Measurements from ENCODE around the gene KRT84.

KRT84 gene, protein sequence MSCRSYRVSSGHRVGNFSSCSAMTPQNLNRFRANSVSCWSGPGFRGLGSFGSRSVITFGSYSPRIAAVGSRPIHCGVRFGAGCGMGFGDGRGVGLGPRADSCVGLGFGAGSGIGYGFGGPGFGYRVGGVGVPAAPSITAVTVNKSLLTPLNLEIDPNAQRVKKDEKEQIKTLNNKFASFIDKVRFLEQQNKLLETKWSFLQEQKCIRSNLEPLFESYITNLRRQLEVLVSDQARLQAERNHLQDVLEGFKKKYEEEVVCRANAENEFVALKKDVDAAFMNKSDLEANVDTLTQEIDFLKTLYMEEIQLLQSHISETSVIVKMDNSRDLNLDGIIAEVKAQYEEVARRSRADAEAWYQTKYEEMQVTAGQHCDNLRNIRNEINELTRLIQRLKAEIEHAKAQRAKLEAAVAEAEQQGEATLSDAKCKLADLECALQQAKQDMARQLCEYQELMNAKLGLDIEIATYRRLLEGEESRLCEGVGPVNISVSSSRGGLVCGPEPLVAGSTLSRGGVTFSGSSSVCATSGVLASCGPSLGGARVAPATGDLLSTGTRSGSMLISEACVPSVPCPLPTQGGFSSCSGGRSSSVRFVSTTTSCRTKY

DNA sequence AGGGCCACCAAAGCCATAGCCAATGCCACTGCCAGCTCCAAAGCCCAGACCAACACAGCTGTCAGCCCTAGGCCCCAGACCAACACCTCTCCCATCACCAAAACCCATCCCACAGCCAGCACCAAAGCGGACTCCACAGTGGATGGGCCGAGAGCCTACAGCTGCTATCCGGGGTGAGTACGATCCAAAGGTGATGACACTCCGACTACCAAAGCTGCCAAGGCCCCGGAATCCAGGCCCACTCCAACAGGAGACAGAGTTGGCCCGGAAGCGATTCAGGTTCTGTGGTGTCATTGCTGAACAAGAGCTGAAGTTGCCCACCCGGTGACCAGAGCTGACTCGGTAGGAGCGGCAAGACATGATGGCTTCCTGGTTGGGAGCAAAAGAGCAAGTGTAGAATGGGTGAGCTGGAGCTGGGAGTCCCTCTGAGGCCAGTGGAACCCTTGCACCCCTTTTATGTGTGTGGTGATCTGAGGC, at the start of gene KRT84:
Gene KRT84 (minus strand): TSS at position 427 of the 477 bp plus-strand sequence. CDS start 67 bp downstream, at position 360.
- DNase-seq, result no peak

DNA sequence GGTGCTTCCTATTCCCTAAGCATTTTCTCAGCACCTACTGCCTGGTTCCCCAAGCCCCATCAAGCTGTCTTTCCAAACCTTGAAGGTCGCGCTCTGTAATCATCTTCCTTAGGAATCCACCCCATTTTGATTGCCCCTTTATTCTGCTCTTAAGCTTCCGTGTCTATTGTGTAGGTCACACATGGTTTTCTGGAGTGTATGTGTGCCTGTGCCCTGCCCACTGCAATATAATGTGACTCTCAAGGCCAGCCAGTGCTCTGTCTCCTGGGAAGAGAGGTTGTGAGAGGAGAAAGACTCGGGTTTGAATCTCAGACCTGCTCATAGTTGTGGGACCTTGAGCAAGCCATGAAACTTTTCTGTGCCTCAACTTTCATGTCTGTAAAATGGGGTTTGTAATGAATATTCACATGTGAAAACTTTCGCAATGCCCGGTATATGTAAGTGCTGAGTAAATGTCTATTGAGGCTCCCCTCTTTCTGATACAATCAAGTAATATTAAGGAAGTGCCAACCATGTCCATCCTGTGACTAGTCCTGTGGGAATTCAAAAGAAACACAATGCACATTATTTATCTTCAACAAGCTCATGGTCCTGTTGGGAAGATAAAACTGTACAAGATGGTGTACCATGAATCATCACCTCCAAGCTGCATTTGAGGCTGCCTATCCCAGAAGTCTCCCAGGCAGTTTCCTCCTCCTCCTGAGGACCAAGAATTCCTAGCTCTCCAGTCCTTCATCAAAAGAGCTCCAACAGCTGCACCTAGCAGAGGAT, 49.5 kb upstream of the KRT84 start:
- no peak for DNase-seq

DNA sequence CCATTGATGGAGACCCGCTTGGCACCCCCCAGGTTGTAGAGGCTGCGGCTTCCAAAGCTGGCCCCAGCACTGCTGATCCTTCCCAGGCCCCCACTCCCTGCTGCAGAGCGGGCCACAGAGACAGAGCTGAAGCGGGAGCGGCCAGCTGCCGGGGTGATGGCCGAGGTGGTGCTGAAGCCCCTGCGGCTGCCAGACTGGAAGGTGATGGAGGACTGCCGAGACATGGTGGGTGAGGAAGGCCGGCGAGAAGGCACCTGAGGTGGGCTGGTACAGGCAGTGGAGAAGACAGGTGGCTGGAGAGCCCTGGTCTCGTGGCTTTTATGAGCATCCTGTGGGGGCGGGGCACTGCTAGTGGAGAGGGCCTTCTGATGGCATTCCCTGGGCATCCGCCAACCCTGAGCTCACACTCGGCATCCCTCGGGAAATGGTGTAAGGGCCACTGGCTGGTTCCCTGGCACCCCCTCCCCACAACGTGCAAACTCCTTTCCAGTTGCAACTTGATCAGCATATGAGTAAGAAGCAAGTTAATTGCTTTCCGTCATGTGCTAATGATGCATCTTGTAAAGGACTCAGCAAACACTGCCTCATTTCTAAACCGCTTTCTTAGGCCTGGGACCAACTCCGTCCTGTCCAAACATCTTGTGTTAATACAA, 48.8 kb upstream of the KRT84 start, which contains the start of gene KRT75:
Gene KRT75 (minus strand): TSS at position 291 of the 653 bp plus-strand sequence. CDS start 67 bp downstream, at position 224.
- DNase-seq, result no peak

DNA sequence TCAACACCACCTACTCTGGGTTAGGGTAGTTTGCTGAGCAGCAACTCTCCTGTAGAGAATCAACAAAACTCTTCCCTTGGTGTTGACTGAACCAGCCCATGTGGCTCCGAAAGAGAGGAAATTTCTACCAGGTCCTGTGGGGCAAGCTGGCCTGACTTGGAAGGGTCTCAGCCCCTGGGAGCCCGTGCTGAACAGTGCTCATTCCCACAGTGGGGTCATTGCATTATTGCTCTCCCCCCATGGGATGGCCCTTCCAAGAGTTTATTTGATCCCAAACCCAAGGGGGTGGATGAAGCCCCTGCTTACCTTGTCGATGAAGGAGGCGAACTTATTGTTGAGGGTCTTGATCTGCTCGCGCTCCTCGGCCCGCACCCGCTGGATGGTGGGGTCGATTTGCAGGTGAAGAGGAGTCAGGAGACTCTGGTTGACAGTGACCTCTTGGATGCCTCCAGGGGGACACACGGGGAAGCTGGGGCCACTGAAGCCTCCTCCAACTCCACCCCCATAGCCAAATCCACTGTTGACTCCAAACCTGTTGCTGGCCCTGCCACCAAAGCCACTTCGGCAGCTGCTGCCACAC, 48.1 kb upstream of the KRT84 start:
- no peak for DNase-seq

DNA sequence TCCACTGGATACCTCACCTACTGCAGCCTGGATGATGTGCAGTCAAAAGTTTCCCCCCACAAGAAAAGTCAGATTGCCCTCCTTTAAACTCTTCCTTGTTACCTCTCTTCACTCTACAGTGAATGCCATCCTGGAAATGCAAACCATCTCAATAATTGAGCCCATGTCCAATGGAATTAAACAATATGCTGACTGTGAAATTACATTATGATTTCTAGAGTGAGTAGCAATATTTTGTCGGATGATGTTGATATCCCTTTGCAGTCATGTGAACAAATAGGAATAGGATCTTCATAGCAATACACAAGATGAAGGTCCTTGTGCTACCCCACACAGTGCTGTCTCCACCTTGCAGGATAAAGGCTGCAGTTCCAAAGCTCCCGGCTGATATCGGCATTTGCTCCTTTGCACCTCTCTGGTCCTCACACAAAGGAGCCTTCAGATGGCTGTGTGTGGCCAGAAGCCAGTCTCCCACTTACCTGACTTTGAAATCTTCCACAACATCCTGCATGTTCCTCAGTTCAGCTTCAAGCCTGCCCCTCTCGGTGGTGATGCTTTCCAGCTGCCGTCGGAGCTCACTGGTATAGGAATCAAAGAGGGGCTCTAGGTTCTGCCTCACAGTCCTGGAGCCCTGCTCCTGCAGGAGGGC, 47.2 kb upstream of the KRT84 start:
- DNase-seq, result no peak

DNA sequence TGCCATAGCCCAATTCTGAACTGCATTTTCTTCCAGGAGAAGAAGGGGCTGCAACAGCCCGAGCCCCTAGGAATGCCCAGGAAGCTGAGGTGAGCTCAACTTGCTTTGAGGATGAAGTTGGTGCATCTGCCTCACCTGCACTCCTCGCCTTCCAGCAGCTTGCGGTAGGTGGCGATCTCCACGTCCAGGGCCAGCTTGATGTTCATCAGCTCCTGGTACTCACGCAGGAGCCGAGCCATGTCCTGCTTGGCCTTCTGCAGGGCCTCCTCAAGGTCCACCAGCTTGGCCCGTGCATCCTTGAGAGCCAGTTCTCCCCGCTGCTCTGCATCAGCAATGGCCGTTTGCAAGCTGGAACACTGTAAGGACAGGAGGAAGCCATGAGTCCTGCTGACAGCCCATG, 42.7 kb upstream of the KRT84 start:
- no peak for DNase-seq

DNA sequence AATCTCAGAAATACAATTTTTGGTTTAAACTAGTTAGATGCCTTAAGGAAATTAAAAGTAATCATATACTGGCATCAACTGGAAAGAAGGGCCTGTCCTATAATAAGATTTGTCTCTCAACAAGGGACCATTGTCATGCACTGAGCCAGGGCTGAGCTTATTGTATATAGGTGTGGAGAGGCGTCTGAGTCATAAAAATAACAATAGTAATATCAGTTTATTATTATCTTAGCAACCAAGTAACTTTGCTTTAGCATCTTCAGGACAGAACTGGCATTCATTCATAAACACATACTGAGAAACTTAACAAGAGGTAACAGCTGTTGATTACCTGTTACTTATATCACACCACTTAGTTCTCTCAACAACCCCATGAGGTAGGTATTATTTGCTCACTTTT, 41.6 kb upstream of the KRT84 start:
- DNase-seq, result no peak

DNA sequence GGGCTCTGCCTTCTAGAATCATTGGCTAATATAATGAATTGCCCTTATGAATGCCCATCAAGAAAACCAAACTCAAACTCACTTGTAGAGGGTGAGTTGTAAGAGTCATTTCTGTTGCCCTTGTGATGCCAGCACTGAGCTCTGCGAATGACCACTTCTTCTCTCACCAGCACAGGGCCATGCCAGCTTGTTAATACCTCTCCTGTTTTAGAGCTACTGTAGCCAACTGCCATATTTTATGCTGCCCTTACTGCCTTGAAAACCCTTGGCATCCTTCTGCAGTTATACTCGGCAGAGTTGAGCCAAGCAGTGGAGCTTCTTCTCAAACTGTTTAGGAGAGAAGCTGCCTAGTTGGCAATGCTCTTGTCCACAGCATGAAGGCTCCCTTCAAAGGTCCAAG, 40.6 kb upstream of the KRT84 start:
- DNase-seq, result no peak

DNA sequence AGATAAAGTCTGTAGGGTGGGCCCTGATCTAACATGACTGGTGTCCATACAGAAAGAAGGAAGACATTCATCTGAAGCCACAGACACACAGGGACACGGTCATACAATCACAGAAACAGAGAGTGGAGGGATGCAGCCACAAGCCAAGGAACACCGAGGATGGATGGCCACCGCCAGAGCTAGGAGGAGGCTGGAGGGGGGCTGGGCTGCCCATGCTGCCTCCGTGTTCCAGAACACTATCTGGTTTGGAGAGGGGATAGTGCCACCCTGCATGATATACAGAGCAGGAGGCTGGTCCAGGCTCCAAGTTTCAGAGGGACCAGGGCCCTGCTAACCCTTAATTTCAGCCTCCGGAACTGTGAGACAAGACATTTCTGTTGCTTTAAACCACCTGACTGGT, 40.0 kb upstream of the KRT84 start:
- DNase-seq, result no peak

DNA sequence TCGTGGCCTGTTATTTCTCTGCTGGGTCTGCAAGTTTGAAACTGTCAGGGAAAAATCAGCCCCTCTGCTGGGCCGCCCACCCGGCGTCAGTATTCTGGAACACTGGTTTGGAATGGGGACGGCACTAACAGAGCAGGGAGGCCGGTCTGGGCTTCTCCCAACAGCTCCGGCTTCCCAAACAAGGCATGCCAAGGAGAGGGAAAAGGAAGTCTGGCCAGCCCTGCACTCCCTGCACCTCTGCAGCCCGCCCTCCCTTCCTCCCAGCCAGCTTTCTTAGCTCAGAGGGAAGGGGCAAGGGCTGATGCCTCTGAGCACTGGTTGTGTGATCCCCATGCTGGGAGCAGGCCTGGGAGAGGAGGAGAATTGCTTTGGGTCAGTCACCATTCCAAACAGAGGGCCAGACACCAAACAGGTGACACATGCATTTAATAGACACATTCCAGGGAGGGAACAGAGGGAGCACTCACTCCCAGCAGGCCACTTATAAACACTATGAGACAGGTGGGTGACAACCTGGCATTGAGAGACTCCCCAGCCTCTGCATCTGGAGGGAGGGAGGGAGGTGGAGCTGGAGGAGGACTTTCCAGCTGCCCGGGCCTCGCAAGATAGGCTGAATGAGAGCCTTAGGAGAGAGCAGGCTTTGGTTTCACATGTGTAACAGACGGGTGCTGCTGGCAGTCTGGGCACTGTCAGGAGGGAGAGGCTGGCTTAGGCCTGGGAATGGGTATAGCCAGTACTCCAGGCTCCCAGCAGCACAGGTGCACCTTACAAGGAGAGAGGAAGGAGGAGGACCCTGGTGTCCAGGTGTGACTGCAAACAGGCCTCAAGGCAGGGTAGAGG, 38.4 kb upstream of the KRT84 start:
- no peak for DNase-seq

DNA sequence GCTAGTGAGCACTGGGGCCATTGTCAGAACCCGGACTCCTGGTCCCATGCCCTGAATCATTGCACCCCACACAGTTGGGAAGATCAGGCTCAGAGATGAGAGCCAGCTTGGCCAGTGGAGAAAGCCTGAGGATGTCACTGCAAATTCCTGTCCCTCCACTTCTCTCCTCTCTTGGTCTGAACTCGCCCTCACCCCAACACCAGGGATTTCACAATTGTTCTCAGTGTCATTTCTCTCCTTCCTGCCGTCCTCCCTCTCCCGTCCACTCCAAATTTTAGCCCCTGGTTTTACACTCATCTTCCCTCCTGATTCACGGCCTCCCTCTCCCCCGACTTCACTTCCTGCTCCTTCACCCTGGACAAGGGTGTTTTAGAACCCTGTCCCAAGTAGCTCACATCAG, 37.6 kb upstream of the KRT84 start:
- no peak for DNase-seq

DNA sequence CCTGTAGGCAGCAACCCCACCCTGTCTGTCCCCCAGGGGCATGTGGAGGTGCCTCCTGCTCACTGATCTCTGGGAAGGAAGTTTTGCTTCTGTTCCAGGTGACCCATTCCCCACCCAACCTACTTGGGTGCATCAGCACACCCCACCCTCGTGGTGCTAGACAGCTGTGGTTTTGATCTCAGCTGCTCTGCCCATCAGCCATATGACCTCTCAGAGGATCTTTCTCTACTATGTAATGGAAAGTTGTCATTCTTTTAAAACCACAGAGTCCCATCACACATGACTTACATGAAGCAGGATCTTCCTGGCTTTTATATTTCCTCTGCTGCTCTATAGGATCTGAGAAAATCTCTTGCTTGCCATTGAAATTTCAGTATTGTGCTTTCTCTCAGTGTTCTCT, 34.2 kb upstream of the KRT84 start:
- no peak for DNase-seq

DNA sequence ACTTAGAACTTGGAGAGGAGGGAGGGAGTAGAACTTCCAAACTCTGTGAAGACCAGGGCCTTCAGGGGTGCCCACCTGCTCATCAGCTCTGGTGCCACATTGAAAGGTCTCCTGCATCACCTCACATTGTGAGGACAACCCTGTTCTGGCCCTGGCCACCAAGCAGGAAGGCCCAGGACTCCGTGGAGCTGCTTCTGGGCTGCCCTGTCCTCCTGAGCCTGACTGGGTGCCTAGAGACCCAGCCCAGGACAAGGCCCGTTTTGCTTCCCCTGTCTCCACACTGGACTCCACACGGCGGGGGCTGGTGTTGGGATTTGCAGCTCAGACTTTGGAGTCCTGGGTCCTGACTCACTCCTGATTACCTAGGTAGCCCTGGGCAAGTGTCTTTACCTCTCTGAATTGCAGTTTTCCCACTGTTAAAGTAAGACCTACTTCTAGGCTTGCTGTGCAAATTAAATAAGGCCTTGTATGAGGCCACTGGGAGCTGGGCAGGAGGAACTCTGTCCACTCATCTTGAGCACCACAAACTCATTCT, 33.2 kb upstream of the KRT84 start:
- no peak for DNase-seq

DNA sequence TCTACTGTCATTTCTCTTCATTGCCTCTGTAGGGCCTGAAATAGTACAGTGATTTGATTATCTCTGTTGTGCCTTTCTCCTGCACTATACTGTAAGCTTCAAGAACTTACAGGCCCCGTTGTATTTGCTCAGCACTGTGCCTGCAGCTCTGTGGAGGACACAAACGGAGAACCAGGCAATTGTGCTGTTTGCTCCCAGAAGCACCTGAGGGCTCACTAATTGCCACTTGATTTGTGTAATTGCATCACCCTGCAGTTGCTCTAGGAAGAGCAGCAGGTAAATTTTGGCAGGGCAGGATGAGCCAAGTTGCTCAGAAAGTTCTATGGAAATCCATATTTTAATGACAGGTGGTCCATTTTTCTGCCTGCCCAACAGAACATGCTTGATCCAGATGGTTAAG, 32.3 kb upstream of the KRT84 start:
- peak; percentile 52 for DNase-seq

DNA sequence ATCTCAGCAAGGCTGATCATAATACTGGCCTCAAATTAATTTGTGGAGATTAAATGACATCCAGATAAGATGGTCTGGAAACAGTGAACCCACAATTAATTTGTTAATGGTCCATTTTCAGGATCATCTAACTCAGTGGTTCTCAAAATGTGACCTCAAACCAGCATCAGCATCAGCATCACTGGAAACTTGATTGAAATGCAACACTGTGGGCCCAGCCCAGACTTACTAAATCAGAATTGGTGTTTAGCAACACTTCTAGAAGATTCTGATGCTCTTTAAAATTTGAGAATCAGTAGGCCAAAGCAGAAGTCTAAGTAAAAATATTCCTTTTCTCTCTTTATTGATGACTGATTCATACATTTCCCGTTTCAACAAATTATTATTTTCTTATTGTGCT, 31.3 kb upstream of the KRT84 start:
- no peak for DNase-seq

DNA sequence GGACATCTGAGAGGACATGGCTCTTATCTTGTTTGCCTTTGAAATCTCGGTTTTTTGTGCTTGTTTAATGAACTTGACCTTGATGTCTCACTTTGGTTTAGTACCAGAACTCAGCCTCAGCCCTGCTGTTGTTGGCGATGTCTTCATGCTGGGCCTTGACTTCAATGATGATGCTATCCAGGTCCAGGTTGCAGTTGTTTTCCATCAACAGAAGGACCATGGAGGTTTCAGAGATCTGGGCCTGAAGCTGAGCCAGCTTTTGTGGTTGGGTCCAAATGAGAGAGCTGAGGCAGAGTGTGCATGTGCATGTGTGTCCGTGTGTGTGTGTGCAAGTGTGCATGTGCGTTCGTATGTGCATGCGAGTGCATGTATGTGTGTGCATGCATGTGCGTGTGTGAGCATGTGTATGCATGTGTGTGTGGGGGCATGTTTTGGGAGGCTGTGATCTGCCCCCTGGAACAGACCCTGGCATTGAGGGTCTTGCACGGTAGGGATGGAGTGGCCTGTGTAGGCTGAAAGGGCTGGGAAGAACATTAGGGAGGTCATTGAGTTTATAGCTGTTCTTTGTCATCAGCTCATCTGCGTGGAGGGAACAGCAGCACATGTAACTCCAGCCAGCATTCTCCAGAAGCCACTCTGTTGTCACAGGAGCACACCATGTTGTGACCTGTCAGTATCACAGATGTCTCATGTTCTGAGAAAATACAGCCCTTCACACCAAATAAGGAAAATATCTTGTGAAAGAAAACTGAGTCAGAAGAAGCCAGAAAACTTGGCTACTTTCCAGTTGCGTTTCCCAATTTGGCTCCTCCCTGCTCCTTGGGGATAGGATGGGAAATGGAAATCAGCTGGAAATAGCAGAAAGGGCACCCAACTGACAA, 30.7 kb upstream of the KRT84 start:
- no peak for DNase-seq

DNA sequence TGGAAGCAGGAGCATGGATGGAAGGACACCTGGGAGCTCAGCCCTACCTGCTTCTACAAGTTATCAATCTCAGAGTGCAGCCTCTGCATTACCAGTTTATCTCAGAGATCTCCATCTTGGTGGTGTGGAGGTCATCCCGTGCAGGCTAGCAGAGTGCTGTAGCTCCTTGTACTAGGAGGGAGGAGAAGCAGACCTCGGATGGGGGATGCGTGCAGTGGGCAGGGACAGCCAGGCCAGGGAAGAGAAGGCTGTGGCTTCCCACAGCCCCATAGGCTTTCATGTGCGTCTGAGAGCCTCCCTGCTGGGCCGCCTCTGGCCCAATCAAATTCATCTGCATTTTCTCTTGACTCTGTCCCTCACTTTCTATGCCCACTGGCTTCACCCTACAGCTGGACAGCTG, 29.5 kb upstream of the KRT84 start:
- DNase-seq, result no peak

DNA sequence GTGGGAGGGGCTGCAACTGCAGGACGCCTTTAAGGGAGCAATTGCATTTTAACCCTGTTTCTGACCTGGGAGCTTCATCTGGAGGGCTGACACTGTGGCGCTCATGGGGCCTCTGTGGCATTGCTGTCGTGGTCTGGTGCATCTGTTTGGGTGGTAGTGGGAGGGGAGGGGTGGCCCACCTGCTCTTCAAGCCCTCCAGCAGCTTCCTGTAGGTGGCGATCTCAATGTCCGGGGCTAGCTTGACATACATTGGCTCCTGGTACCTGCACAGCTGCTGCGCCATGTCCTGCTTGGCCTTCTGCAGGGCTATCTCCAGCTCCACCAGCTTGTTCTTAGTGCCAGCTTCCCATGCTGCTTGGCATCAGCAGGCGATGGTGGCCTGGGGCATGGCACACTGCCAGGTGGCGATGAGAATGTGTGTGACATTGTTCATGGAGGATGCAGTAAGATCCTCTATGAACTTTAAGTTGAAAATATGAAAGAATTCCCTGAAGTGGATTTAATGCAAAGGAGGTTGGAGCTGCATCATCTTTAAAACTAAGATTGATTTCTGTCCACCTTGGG, 28.4 kb upstream of the KRT84 start:
- DNase-seq, result no peak

DNA sequence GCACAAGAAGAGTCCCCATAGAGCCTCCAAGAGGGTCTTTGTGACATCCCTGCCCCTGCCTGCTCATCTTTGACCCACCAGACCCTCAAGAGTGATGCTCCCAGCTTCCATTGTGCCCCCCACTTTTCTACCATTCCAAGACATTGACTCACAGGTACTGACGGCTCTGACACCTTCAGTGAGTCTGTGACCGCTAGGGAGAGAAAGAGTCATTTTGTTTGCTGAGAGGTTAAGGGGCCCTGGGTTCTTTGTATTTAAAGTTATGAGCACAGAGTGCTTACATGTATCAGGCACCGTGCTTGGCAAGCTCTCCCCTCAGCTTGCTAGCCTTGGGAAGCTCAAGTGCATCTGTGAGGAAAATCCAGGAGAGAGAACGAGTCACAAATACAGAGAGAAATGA, 27.8 kb upstream of the KRT84 start:
- DNase-seq, result no peak

DNA sequence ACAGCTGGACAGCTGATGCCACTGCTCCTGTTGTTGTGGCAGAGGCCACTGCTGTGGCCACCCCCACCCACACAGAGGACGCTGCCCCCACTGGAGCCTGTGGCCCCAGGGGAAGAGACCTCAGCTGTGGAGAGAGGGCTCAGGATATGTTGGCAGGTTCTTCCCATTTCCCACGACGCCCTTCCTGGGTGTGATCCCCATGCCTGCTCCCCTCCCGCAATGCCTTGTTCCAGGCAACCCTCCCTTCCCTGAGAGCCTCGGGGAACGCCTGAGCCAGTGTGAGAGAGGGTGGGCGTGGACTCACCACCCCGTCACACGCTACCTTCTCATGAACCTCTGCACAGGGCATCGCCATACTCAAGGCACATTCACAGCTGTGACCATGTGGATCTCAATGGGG, 26.4 kb upstream of the KRT84 start:
- no peak for DNase-seq

Measured in NCI-H1436 treated with DMSO at 0.1 percent for 48 hours (cell line).